HG03064 (cell line): ENCODE results near the gene DOK7.

Experiments
- ATAC-seq: cut with Tn5 transposase; IDR thresholded peaks from one replicate; pipeline ENCODE4 v1.9.1; 2021; ENCODE audit warnings: low read depth; ENCODE audit not compliant: unreplicated experiment

DOK7 gene

DNA sequence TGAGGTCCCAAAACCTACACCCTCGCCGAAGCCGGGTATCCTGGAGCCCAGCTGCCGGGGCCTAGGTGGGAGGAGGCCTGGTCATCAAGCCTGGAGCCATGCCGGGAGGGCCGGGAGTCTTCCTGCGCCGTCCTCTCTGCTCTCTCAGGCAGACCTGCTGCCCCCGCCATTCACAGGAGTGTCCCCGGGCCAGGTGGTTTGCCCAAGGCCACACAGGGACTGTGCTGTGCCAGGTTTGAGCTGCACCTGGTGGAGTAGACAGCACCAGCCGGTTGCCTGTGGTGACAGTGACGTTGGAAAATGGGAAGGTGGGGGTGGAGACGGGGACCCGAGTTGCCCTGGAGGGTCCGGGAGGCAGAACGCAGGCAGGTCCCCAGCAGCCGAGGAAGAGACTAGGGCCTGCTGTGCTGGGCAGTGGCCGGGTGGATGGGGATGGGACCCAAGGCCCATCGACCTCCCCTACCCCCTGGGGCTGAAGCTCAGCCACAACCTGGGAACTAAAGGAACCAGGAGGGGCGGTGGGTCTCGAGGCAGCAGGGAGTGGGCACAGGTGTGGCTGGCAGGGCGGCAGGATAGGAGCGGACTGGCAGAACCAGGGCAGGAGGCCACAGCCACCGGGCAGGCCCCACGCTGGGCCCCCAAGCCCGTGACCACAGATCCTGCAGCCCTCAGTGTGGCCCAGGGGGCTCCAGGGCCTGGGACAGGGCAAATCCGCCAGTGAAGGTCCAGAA is 9.5 kb downstream of the DOK7 start:
- ATAC-seq: no peak

DNA sequence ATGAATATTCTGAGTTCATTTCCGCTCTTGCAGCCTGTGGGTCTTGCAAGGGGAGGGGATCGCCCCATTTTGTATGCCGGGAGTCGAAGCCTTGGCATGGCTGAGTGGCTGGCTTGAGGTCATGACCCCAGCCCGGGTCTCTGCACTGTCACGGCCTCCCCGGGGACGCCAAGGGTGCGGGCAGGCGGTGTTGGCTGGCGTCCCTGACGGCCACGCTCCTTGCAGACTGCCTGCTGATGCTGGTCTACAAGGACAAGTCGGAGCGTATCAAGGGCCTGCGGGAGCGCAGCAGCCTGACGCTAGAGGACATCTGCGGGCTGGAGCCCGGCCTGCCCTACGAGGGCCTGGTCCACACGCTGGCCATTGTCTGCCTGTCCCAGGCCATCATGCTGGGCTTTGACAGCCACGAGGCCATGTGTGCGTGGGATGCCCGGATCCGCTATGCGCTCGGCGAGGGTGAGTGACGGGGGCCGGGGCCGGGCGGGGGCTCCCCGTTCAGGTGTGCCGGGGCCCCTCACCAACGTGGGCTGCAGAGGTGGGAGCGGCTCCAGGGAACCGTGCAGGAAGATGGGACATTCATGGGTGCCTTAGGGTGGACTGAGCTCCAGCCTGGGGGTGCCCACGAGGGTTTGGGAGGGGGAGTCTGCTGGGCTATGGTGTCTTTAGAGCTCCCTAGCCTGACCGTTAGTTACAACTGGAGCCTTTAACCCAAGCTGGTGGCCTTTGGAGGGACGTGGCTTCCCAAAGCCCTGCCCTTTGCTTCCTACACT is 10.3 kb downstream of the DOK7 start:
- no peak for ATAC-seq

- ATAC-seq: no peak
Observed at GRCh38 chr4:3473996-3474765, 11.1 kb downstream of the DOK7 start.

- ATAC-seq: no peak
Observed at GRCh38 chr4:3475041-3475712, 12.1 kb downstream of the DOK7 start.

GRCh38 chr4:3475713-3476260 is 12.7 kb downstream of the DOK7 start:
- no peak for ATAC-seq

- no peak for ATAC-seq
Observed at GRCh38 chr4:3476341-3476747, 13.2 kb downstream of the DOK7 start.

DNA sequence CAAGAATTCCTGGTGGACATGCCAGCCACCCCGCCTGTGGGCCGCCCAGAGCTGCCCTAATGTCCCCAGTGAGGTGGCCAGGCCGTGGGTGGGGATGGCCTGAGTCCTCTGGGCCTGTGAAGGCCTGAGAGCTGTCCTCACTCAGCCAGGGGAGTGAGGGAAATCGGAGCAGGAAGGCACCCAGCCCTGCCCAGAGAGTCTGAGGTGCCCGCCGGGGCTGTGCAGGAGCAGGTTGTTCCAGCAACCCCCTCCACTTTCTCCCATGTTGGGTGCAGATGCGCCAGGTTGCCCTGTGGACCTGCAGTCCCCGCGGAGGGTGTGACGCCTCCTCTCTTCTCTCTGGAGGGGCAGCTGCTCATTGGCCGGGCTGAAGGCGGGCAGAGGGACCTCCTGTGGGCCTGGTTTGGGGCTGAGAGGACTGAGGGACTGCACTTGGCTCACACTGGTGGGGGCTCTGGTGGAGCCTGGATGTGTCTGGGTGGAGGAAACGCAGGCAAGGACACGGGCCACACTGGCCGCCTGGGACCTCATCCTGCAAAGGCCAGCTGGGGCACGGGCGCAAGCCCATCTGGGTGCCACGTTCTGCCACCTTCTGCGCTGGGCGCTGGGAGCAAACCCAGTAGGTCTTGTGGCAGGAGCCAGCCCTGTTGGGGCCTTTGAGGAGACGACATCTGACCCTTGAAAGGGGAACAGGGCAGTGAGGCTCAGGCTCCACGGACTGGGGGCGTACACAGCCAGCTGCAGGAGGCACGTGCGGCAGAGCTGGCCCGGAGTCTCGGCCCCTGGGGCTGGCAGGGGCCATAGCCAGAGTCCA is 14.0 kb downstream of the DOK7 start:
- no peak for ATAC-seq

- no peak for ATAC-seq
Observed at GRCh38 chr4:3477750-3478430, 14.8 kb downstream of the DOK7 start.

GRCh38 chr4:3478446-3479357 is 15.6 kb downstream of the DOK7 start:
- no peak for ATAC-seq

DNA sequence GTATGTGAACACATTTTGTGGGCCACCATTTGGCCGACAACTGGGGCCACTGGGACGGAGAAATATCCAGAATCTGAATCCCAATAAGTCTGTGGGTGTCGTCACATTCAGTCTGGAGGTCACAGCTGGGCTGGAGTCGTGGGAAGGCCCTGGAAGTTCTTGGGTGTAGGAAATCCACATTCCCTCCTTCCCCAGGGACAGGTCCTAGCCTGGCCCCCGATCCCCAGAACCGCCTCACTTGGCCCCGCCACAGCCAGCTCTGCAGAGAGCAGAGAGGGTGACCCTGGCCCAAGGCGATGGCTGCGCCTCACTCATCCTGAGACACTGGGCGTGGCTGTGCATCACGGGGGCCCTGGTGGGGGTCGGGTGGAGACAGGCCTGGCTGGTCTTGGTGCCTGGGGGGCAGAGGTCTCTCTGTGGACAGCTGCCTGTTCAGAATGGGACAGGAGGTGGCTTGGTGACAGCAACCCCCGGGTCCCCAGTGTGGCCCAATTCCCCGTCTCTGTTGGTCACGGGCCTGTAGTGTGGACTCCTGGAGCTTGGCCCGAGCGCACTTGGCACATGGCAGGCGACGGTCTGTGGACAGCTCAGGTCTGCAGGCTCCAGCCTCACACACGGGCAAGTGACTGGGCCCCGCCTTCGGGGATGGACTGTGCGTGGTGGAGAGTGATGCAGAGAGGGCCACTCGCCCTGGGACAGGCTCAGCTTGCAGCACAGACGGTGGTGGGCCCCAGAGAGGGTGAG is 16.4 kb downstream of the DOK7 start:
- no peak for ATAC-seq

GRCh38 chr4:3480528-3481112 is 17.5 kb downstream of the DOK7 start:
- no peak for ATAC-seq

DNA sequence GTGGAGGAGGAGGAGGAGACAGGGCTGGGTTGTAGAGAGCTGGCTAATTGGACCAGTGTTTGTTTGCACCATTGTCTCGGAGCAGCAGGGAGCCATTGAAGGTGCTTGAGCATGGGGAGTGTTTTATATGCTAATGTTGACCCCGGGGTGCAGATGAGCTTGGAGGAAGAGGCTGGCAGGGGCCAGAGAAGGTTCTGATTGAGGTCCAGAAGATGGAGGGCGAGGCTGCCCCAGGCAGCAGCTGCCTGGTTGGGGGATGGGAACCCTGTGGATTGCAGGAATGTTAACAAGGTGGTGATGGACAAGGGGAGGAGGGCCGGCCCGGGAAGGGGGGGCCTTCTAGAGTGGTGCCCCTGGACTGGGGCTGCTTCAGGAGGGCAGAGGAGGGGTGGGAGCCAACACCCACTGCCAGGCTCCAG is 18.0 kb downstream of the DOK7 start:
- no peak for ATAC-seq

DNA sequence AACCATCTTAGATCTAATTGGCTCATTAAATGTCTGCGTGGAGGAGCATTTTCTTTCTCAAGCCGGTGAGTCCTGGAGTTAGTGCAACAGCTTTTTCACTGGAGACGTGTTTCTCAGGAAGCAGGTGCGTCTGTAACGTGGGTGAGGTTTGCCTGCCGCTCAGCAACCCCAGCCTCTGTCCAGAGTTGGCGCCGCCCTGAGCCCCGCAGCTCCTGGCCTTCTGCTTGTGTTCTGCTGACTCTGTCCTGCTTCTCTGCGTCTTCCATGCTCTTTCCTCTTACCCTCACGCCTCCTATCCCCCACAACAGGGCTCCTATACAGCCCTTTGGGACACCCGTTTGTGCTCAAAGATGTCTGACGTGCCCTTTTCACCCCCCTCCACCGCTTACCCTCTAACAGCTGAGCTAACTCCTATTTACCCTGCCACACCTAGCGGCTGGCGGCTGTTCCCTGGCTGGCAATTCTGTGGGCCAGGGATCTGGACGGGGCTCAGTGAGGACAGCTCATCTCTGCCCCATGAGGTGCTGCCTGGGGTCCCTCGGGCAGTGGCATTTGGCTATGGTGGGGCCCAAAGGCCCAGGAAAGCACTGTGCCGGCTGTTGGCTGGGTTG is 18.8 kb downstream of the DOK7 start:
- ATAC-seq: no peak

GRCh38 chr4:3482707-3483106 is 19.6 kb downstream of the DOK7 start:
- no peak for ATAC-seq

DNA sequence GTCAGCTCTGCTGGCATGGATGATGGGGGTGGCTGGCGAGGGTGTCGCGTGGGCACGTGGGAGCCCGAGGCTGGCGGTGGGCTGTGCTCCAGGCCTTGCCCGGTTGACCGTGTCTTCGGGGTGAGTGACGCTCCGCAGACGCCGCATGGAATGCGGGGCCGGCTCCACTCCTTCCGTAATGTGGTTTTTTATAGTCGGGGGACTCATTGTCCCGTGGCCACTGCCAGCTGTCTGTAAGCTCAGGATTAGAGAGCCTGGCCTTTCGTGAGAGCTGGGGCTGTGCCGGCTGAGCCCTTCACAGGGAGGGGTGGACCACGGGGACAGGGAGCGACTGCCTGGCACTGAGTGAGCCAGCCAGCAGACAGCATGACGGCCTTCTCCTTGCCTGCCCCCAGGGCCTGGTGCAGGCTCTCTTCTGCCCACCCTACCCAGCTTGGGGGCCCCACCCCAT is 20.4 kb downstream of the DOK7 start:
- ATAC-seq: no peak
